HUES64 (cell line): Measurements from ENCODE around the gene GPR160.

Experiments used
- H3K27ac ChIP-seq: 2 replicates; pipeline ENCODE4 v1.7.0; 2013; ENCODE audit warnings: low read depth, low read length, inconsistent platforms
- H3K27me3 ChIP-seq: 2 replicates; pipeline ENCODE4 v1.6.1; 2013; ENCODE audit warnings: mild to moderate bottlenecking, low read length; ENCODE audit not compliant: insufficient read depth
- H3K36me3 ChIP-seq: 2 replicates; pipeline ENCODE4 v1.6.1; 2013; ENCODE audit warnings: mild to moderate bottlenecking, low read length; ENCODE audit not compliant: insufficient read depth
- H3K4me1 ChIP-seq: 2 replicates; pipeline ENCODE4 v1.6.1; 2013; ENCODE audit warnings: mild to moderate bottlenecking, low read length, moderate library complexity; ENCODE audit not compliant: insufficient read depth
- H3K4me3 ChIP-seq: 2 replicates; pipeline ENCODE4 v1.5.1; 2013; ENCODE audit warnings: mild to moderate bottlenecking, low read length, moderate library complexity
- H3K9ac ChIP-seq: 2 replicates; pipeline ENCODE4 v1.6.1; 2013; ENCODE audit warnings: mild to moderate bottlenecking, low read depth, low read length
- H3K9me3 ChIP-seq: 2 replicates; pipeline ENCODE4 v1.6.1; 2013; ENCODE audit warnings: low read depth, low read length; ENCODE audit not compliant: insufficient read depth
- WGBS: fragments of 150-250, 120-280 bp; methylation state at CpG from one replicate; pipeline ENCODE4 v1.1.7; 2013; ENCODE audit warnings: missing lambda C conversion rate; 5-methylcytosine and 5-hydroxymethylcytosine counted together

Gene GPR160

DNA sequence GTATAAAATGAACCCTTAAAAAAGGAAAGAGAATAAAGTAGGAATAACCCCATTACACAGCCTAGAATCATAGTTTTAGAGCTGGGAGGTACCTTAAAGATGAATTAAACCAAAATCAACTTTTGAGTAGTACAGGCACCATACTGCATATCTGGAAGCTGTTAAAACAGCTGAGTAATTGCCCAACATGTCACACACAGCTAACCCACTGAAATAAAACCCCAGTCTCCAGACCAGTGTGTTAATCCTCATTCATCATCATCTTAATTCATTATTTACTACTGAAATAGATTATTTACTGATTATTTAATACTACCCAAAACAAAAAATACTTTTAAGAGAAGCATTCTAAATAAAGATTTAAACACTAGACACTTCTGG, 52.8 kb downstream of the GPR160 start:
- H3K27ac ChIP-seq = no peak overlapping the region
- H3K27me3 ChIP-seq = no peaks in the 10 kb centered on the region
- no peaks in the 10 kb centered on the region for H3K9me3 ChIP-seq
- no peaks in the 10 kb centered on the region for H3K4me1 ChIP-seq
- H3K9ac ChIP-seq = no peak overlapping the region
- no peak overlapping the region for H3K4me3 ChIP-seq
- H3K36me3 ChIP-seq = peaks cover 72% of the 10 kb centered on the region

- Histone ChIP-seq H3K36me3 (peaks cover 77% of the 10 kb centered on the region), H3K27ac (no peak overlapping the region), H3K9me3 (no peaks in the 10 kb centered on the region), H3K9ac (no peak overlapping the region), H3K4me3 (no peak overlapping the region), H3K4me1 (no peaks in the 10 kb centered on the region), H3K27me3 (no peaks in the 10 kb centered on the region)
- WGBS = 90% methylated on average over 3 of the region's 3 CpGs
These were observed 55.1 kb downstream of the GPR160 start for GRCh38 chr3:170092907-170093306.

DNA sequence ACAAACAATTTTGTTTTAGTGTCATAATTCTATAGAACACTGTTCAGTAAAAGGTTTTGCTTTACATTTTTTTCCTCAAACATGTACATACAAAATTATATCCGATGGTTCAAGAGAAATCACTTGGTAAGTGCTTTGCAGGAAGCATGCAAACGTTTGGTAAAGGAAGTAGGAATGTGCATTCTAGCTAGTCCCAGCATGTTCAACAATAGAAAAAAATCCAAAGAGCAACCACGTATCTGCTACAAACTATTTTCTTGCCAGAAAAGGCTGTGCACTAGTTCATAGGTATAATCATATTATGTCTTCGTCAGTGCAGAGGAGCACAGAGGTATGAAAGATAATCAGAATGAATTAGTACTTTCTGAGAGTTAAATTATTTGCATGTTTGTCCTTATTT, 58.0 kb downstream of the GPR160 start:
- Histone ChIP-seq H3K4me3 (no peak overlapping the region), H3K9ac (no peak overlapping the region), H3K9me3 (no peaks in the 10 kb centered on the region), H3K36me3 (peaks cover 86% of the 10 kb centered on the region), H3K27ac (no peak overlapping the region), H3K27me3 (no peaks in the 10 kb centered on the region), H3K4me1 (no peaks in the 10 kb centered on the region)
- 88% methylated on average over 4 of the region's 4 CpGs for WGBS

- Histone ChIP-seq H3K27ac (no peak overlapping the region), H3K4me3 (no peak overlapping the region)
These were observed 58.5 kb downstream of the GPR160 start for GRCh38 chr3:170096342-170096741.

DNA sequence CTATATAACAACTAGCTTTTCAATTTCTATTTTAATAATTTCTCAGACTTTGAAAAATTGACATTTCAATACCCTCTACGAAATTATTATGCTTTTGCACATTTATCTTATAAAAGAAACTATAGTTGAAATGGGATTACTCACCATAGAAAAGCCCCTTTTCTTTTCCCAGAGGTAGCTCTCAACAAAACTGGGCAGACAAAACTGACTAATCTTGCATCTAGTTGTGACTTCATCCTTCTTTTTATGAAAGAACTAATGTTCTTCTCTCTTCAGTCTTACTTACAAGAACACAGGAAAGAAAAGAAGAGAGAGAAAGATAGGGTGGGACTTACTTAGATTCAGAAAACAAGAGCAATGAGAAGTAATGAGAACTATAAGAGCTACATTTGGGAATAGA, 61.0 kb downstream of the GPR160 start:
- Histone ChIP-seq H3K36me3 (peaks cover 98% of the 10 kb centered on the region), H3K4me3 (no peak overlapping the region), H3K27ac (no peak overlapping the region)

More at GRCh38 chr3:170096342-170096741, 58.5 kb downstream of the GPR160 start:
- Histone ChIP-seq H3K27me3 (no peaks in the 10 kb centered on the region), H3K36me3 (peaks cover 87% of the 10 kb centered on the region), H3K9me3 (no peaks in the 10 kb centered on the region), H3K4me1 (no peaks in the 10 kb centered on the region), H3K9ac (no peak overlapping the region)
- 83% methylated on average over 2 of the region's 3 CpGs for WGBS

GRCh38 chr3:170100944-170101343, 63.1 kb downstream of the GPR160 start:
- no peaks in the 10 kb centered on the region for H3K9me3 ChIP-seq
- H3K36me3 ChIP-seq = peaks cover 84% of the 10 kb centered on the region
- no peaks in the 10 kb centered on the region for H3K27me3 ChIP-seq
- WGBS = 93% methylated on average over 1 of the region's 1 CpG
- H3K4me3 ChIP-seq = no peak overlapping the region
- no peak overlapping the region for H3K9ac ChIP-seq
- no peak overlapping the region for H3K27ac ChIP-seq
- no peaks in the 10 kb centered on the region for H3K4me1 ChIP-seq

More for the DNA sequence above, 61.0 kb downstream of the GPR160 start:
- H3K4me1 ChIP-seq = no peaks in the 10 kb centered on the region
- no peaks in the 10 kb centered on the region for H3K27me3 ChIP-seq
- no CpG with 5 or more reads among the region's 1 CpG for WGBS
- no peaks in the 10 kb centered on the region for H3K9me3 ChIP-seq
- no peak overlapping the region for H3K9ac ChIP-seq

- no peak overlapping the region for H3K27ac ChIP-seq
- H3K27me3 ChIP-seq = no peaks in the 10 kb centered on the region
- H3K4me1 ChIP-seq = no peaks in the 10 kb centered on the region
- H3K9ac ChIP-seq = no peak overlapping the region
- peaks cover 83% of the 10 kb centered on the region for H3K36me3 ChIP-seq
- no peaks in the 10 kb centered on the region for H3K9me3 ChIP-seq
- 97% methylated on average over 8 of the region's 8 CpGs for WGBS
- no peak overlapping the region for H3K4me3 ChIP-seq
These were observed 64.6 kb downstream of the GPR160 start for GRCh38 chr3:170102431-170102830.

DNA sequence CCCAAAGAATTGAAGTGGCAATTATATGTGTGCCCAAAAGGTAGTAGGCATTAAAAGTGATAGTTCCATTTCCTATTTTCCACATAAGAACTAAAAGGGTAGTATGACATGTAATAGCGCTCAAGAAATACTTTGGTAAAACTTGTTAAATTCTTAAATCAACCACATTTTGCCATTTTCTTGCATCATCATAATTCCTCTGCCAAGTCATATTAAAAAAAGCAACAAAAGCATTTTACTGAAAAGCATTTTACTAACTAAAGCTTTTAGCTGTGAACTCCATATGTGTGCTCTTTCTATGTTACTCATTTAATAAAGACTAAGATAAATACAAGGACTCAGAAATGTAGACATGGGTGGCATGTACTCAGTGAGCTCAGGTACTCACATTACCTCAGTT, 70.1 kb downstream of the GPR160 start:
- no peak overlapping the region for H3K4me3 ChIP-seq
- 100% methylated on average over 1 of the region's 1 CpG for WGBS
- peaks cover 6% of the 10 kb centered on the region; the same call in 1 of the 2 replicates for H3K4me1 ChIP-seq
- no peaks in the 10 kb centered on the region for H3K9me3 ChIP-seq
- no peaks in the 10 kb centered on the region for H3K27me3 ChIP-seq
- H3K36me3 ChIP-seq = peaks cover 65% of the 10 kb centered on the region
- H3K9ac ChIP-seq = no peak overlapping the region
- no peak overlapping the region for H3K27ac ChIP-seq

GRCh38 chr3:170108955-170109354, 71.2 kb downstream of the GPR160 start:
- Histone ChIP-seq H3K4me1 (peaks cover 6% of the 10 kb centered on the region; the same call in 1 of the 2 replicates), H3K36me3 (peaks cover 67% of the 10 kb centered on the region), H3K4me3 (no peak overlapping the region), H3K9me3 (no peaks in the 10 kb centered on the region), H3K27me3 (no peaks in the 10 kb centered on the region), H3K27ac (no peak overlapping the region), H3K9ac (no peak overlapping the region)
- WGBS = 91% methylated on average over 2 of the region's 3 CpGs

DNA sequence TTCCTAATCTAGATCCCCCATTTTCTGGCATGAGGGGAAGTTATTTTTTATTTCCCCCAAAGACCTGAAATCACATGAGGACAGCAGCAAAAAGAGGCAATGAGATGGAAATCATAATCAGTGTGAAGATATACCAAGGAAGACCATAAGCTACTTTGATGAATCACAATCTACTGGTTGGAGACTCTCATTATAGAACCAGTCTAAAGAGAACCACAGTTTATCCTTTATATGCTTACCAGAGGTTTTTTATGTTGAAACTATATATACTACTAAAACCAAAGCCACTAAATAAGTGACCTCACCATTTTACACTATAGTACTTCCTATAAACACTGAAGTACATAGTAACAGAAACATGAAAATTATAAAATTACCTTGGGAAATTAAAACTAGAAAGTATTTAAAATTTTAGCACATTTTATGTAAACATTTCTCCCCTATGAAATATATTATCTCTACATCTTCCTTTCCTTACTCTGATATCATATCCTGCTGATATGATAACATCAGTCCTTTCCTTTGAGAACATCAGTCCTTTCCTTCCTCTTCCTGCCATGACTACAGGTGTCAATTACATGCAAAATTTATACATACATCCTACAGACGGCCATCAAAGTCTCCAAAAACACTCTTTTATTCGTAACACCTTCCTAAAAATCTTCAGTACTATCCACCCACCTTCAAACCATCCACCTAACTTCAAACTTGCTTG, 71.9 kb downstream of the GPR160 start:
- H3K9me3 ChIP-seq = no peaks in the 10 kb centered on the region
- no peak overlapping the region for H3K27ac ChIP-seq
- WGBS = 91% methylated on average over 2 of the region's 2 CpGs
- H3K4me1 ChIP-seq = peaks cover 6% of the 10 kb centered on the region; the same call in 1 of the 2 replicates
- H3K4me3 ChIP-seq = no peak overlapping the region
- no peak overlapping the region for H3K9ac ChIP-seq
- H3K36me3 ChIP-seq = peaks cover 67% of the 10 kb centered on the region
- H3K27me3 ChIP-seq = no peaks in the 10 kb centered on the region

DNA sequence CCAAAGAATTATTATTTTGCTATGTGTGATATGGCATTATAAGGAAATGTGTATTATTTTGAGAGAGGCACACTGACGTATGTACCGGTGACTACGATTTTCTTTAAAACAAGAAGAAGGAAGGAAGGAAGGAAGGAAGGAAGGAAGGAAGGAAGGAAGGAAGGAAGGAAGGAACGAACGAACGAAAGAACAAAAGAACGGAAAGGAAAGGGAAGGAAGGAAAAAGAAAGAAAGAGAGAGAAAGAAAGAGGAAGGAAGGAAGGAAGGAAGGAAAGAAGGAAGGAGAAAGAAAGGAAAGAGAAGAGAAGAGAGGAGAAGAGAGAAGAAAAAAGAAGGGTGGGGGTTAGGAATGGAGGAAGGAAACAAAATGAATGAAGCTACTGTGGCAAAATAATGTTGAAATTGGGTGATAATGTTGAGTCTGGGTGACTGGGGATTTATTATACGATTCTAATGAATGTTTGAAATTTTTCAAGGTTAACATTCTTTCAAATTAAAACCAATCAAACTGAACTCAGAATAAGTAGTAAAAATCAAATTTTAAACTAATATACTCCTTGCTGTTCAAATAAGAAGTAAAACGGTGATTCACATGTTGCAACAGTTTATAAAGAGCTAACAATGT, 73.5 kb downstream of the GPR160 start:
- WGBS = 96% methylated on average over 8 of the region's 9 CpGs
- Histone ChIP-seq H3K9me3 (no peaks in the 10 kb centered on the region), H3K4me1 (peaks cover 6% of the 10 kb centered on the region; the same call in 1 of the 2 replicates), H3K9ac (no peak overlapping the region), H3K4me3 (no peak overlapping the region), H3K36me3 (peaks cover 71% of the 10 kb centered on the region), H3K27me3 (no peaks in the 10 kb centered on the region), H3K27ac (no peak overlapping the region)
